Upper lobe of left lung (tissue), 6 donors: ENCODE results near the gene TNS1. TPM values are rescaled to one million over a fixed set of nuclear protein-coding genes. Genes with fewer than 3 reads are reported as not detected.
"Not testable (repeated sequence)": the region's sequence is repeated elsewhere in the genome, so short reads cannot be mapped to it uniquely, and the experiment has no call there.

ENCODE experiments used
- ATAC-seq, 2 donors: fragments of 200-7000 bp; cut with Tn5 transposase; one replicate each; pipeline ENCODE4 v1.9.1; 2022; ENCODE audit warnings: mild to moderate bottlenecking in 2 of 2, moderate library complexity in 2 of 2; ENCODE audit not compliant: low FRiP score in 2 of 2
- DNase-seq, 2 donors: peaks; one replicate each; pipeline ENCODE4 v3.0.0-alpha.2; 2019 to 2020
- H3K27ac ChIP-seq, 4 donors: fragments of 200-600 bp; sonication (generic); one replicate each; pipeline ENCODE4 v1.5.1; 2016 to 2019
- H3K27me3 ChIP-seq, 4 donors: fragments of 200-600 bp; sonication (generic); one replicate each; pipeline ENCODE4 v1.5.1; 2017 to 2019
- H3K36me3 ChIP-seq, 4 donors: fragments of 200-600 bp; sonication (generic); one replicate each; pipeline ENCODE4 v1.5.1; 2016 to 2019
- H3K4me1 ChIP-seq, 4 donors: fragments of 200-600 bp; sonication (generic); one replicate each; pipeline ENCODE4 v1.5.1; 2018 to 2019
- H3K4me3 ChIP-seq, 4 donors: fragments of 200-600 bp; sonication (generic); one replicate each; pipeline ENCODE4 v1.5.1; 2017 to 2019; ENCODE audit warnings: mild to moderate bottlenecking in 2 of 4, moderate library complexity in 1 of 4
- H3K9me3 ChIP-seq, 4 donors: fragments of 200-600 bp; sonication (generic); one replicate each; pipeline ENCODE4 v1.5.1; 2018 to 2019
- CTCF ChIP-seq, 6 experiments: fragments of 450-650 bp in 4 of 6; fragments of 200-600 bp in 2 of 6; sonication (generic) in 2 of 6; IDR thresholded peaks; one replicate each; pipeline ENCODE4 v1.5.1; 2016 to 2019; ENCODE audit warnings: antibody characterized with exemption in 6 of 6
- EP300 ChIP-seq, 4 donors: sonication (generic); formaldehyde crosslinking; IDR thresholded peaks; one replicate each; pipeline ENCODE4 v1.5.1; 2017; ENCODE audit warnings: antibody characterized with exemption in 4 of 4, control low read depth in 2 of 4
- POLR2A ChIP-seq, 4 donors: fragments of 450-650 bp; IDR thresholded peaks; one replicate each; pipeline ENCODE4 v1.5.1; 2016 to 2017; ENCODE audit warnings: antibody characterized with exemption in 4 of 4, mild to moderate bottlenecking in 2 of 4
- POLR2AphosphoS5 ChIP-seq, 2 donors: sonication (generic); formaldehyde crosslinking; IDR thresholded peaks; one replicate each; pipeline ENCODE4 v1.5.1; 2017; ENCODE audit warnings: antibody characterized with exemption in 2 of 2
- WGBS, 2 donors: methylation state at CpG; one replicate each; pipeline ENCODE4 v1.1.5; 2017 to 2018; 5-methylcytosine and 5-hydroxymethylcytosine counted together
- total RNA-seq, 6 donors: library from RNA; depleted of rRNA in 4 of 6; stranded (reverse); fragments of >200 nt in 4 of 6; gene quantifications; one replicate each; pipeline versions ENCODE4 v1.1.0 to v1.2.1, GENCODE V29; 2016 to 2021
- donor health status: DM: no; HTN: no; CAD: no; lungs with moderate emphysema.
- donor health status: DM: no; HTN: yes; CAD: no; lungs with severe emphysema.

Gene TNS1
- total RNA-seq, 6 donors from 2014 or later: 325 to 1,095 (median 550) TPM

- no peak for DNase-seq
- 74 to 83% methylated on average over 5 of the region's 5 CpGs for WGBS, 2 donors
- no peak for ATAC-seq
- H3K4me1 ChIP-seq: peaks cover 8 to 23% (median 11%) of the 10 kb centered on the region in 4 donors
- H3K27me3 ChIP-seq: peaks cover 0 to 3% (median 0%) of the 10 kb centered on the region in 4 donors
- no peak overlapping the region for H3K27ac ChIP-seq
- H3K9me3 ChIP-seq: no peaks in the 10 kb centered on the region
- no peaks in the 10 kb centered on the region for H3K36me3 ChIP-seq
- TF ChIP-seq CTCF (IDR thresholded peaks at IDR 0.05) (peak in 1 of 6 experiments; percentile 14), EP300 (IDR thresholded peaks at IDR 0.05) (no peak)
- H3K4me3 ChIP-seq: no peak overlapping the region
These were observed 33.6 kb upstream of the TNS1 start for GRCh38 chr2:218036371-218036770.

- H3K4me1 ChIP-seq: peaks cover 8 to 23% (median 11%) of the 10 kb centered on the region in 4 donors
- H3K4me3 ChIP-seq: no peak overlapping the region
- no peak overlapping the region for H3K27ac ChIP-seq
- WGBS, 2 donors: 84 to 86% methylated on average over 11 to 12 of the region's 12 CpGs
- TF ChIP-seq CTCF (IDR thresholded peaks at IDR 0.05) (no peak), EP300 (IDR thresholded peaks at IDR 0.05) (no peak), POLR2AphosphoS5 (IDR thresholded peaks at IDR 0.05) (no peak), POLR2A (IDR thresholded peaks at IDR 0.05) (no peak)
- H3K36me3 ChIP-seq: no peaks in the 10 kb centered on the region
- H3K9me3 ChIP-seq: no peaks in the 10 kb centered on the region
- H3K27me3 ChIP-seq: peaks cover 0 to 3% (median 0%) of the 10 kb centered on the region in 4 donors
- DNase-seq (no peak), ATAC-seq (no peak)
These were observed 32.8 kb upstream of the TNS1 start for GRCh38 chr2:218035463-218036100.

- peak overlapping the region in 3 of 4 donors; percentile 14 to 29 (median 28) for H3K4me3 ChIP-seq
- H3K9me3 ChIP-seq, H3K27me3 ChIP-seq, H3K36me3 ChIP-seq: not testable (repeated sequence)
- 30 to 53% methylated on average over 10 to 18 of the region's 24 CpGs for WGBS, 2 donors
- peaks cover 8 to 23% (median 14%) of the 10 kb centered on the region in 4 donors for H3K4me1 ChIP-seq
- peak in 5 of 6 experiments; percentile 52 to 83 (median 77) for TF ChIP-seq CTCF (IDR thresholded peaks at IDR 0.05)
- peak; percentile 69 to 79 for DNase-seq
- peak; percentile 81 to 89 for ATAC-seq
- H3K27ac ChIP-seq: peak overlapping the region in 1 of 4 donors; percentile 46
These were observed 31.9 kb upstream of the TNS1 start for GRCh38 chr2:218034497-218035213.

GRCh38 chr2:218033590-218034496 is 31.0 kb upstream of the TNS1 start:
- H3K36me3 ChIP-seq: no peaks in the 10 kb centered on the region
- peak overlapping the region in 3 of 4 donors; percentile 14 to 29 (median 28) for H3K4me3 ChIP-seq
- H3K27me3 ChIP-seq: peaks cover 0 to 3% (median 0%) of the 10 kb centered on the region in 4 donors
- WGBS, 2 donors: 30 to 59% methylated on average over 21 to 29 of the region's 45 CpGs
- TF ChIP-seq POLR2A (IDR thresholded peaks at IDR 0.05) (no peak), POLR2AphosphoS5 (IDR thresholded peaks at IDR 0.05) (no peak), EP300 (IDR thresholded peaks at IDR 0.05) (no peak), CTCF (IDR thresholded peaks at IDR 0.05) (no peak)
- DNase-seq: peak; percentile 26 to 86
- no peaks in the 10 kb centered on the region for H3K9me3 ChIP-seq
- peaks cover 8 to 25% (median 17%) of the 10 kb centered on the region in 4 donors for H3K4me1 ChIP-seq
- ATAC-seq: peak in 1 of 2 donors; percentile 7
- no peak overlapping the region for H3K27ac ChIP-seq
